ENCODE measurements around the gene GLIPR2.

Gene GLIPR2

GRCh38 chr9:36140086-36141084, 3.9 kb downstream of the GLIPR2 start:
- DNase-seq (ENCODE audit: low read depth, low spot score) = peak; percentile 86
- H3K4me3 ChIP-seq (ENCODE audit: low read length) = peak overlapping the region; percentile 20

- DNase-seq (ENCODE audit: low read depth, low spot score) = no peak
- H3K4me3 ChIP-seq (ENCODE audit: low read length) = no peak overlapping the region
Measured at GRCh38 chr9:36141288-36141687, 4.8 kb downstream of the GLIPR2 start.

- no peak overlapping the region for H3K4me3 ChIP-seq (ENCODE audit: low read length)
- no peak for DNase-seq (ENCODE audit: low read depth, low spot score)
Measured at GRCh38 chr9:36141761-36142160, 5.2 kb downstream of the GLIPR2 start.

GRCh38 chr9:36142510-36143244, 6.1 kb downstream of the GLIPR2 start:
- no peak for DNase-seq (ENCODE audit: low read depth, low spot score)
- no peak overlapping the region for H3K4me3 ChIP-seq (ENCODE audit: low read length)

- no peak overlapping the region for H3K4me3 ChIP-seq (ENCODE audit: low read length)
- DNase-seq (ENCODE audit: low read depth, low spot score) = no peak
Measured at GRCh38 chr9:36143245-36143641, 6.7 kb downstream of the GLIPR2 start.

GRCh38 chr9:36144309-36145232, 8.0 kb downstream of the GLIPR2 start:
- no peak for DNase-seq (ENCODE audit: low read depth, low spot score)

GRCh38 chr9:36145970-36146369, 9.4 kb downstream of the GLIPR2 start:
- DNase-seq (ENCODE audit: low read depth, low spot score) = no peak
- no peak overlapping the region for H3K4me3 ChIP-seq (ENCODE audit: low read length)

More at GRCh38 chr9:36144309-36145232, 8.0 kb downstream of the GLIPR2 start:
- H3K4me3 ChIP-seq (ENCODE audit: low read length) = no peak overlapping the region

- no peak overlapping the region for H3K4me3 ChIP-seq (ENCODE audit: low read length)
- DNase-seq (ENCODE audit: low read depth, low spot score) = no peak
Measured at GRCh38 chr9:36146651-36147050, 10.1 kb downstream of the GLIPR2 start.

- no peak for DNase-seq (ENCODE audit: low read depth, low spot score)
- no peak overlapping the region for H3K4me3 ChIP-seq (ENCODE audit: low read length)
Measured at GRCh38 chr9:36147441-36148175, 11.1 kb downstream of the GLIPR2 start.

GRCh38 chr9:36148311-36149051, 11.9 kb downstream of the GLIPR2 start:
- H3K4me3 ChIP-seq (ENCODE audit: low read length) = no peak overlapping the region
- DNase-seq (ENCODE audit: low read depth, low spot score) = peak; percentile 53

GRCh38 chr9:36149197-36149596, 12.7 kb downstream of the GLIPR2 start:
- H3K4me3 ChIP-seq (ENCODE audit: low read length) = no peak overlapping the region
- DNase-seq (ENCODE audit: low read depth, low spot score) = no peak

GRCh38 chr9:36150574-36151315, 14.2 kb downstream of the GLIPR2 start:
- DNase-seq (ENCODE audit: low read depth, low spot score) = no peak

GRCh38 chr9:36151316-36152210, 15.0 kb downstream of the GLIPR2 start:
- H3K4me3 ChIP-seq (ENCODE audit: low read length) = peak overlapping the region; percentile 75
- DNase-seq (ENCODE audit: low read depth, low spot score) = peak; percentile 96

More at GRCh38 chr9:36150574-36151315, 14.2 kb downstream of the GLIPR2 start:
- peak overlapping the region; percentile 75 for H3K4me3 ChIP-seq (ENCODE audit: low read length)

- DNase-seq (ENCODE audit: low read depth, low spot score) = no peak
- no peak overlapping the region for H3K4me3 ChIP-seq (ENCODE audit: low read length)
Measured at GRCh38 chr9:36152741-36153438, 16.4 kb downstream of the GLIPR2 start.

GRCh38 chr9:36153746-36154145, 17.2 kb downstream of the GLIPR2 start:
- DNase-seq (ENCODE audit: low read depth, low spot score) = no peak

More at GRCh38 chr9:36153746-36154145, 17.2 kb downstream of the GLIPR2 start:
- no peak overlapping the region for H3K4me3 ChIP-seq (ENCODE audit: low read length)

Measured in Jurkat, Clone E6-1 (cell line).